HG03378 (cell line): Measurements from ENCODE around the gene TNXB.
"Not testable (repeated sequence)": the region's sequence is repeated elsewhere in the genome, so short reads cannot be mapped to it uniquely, and the experiment has no call there.

Experiments used
- ATAC-seq: cut with Tn5 transposase; IDR thresholded peaks from one replicate; pipeline ENCODE4 v1.9.1; 2021; ENCODE audit warnings: mild to moderate bottlenecking, moderate library complexity; ENCODE audit not compliant: unreplicated experiment

The TNXB gene

GRCh38 chr6:32007086-32007485 lies 102.1 kb downstream of the TNXB start:
- ATAC-seq, result not testable (repeated sequence)

GRCh38 chr6:32005991-32006529 lies 103.1 kb downstream of the TNXB start:
- ATAC-seq, result not testable (repeated sequence)

- not testable (repeated sequence) for ATAC-seq
These were observed 103.6 kb downstream of the TNXB start for GRCh38 chr6:32005538-32005880.

GRCh38 chr6:32004864-32005537 lies 104.1 kb downstream of the TNXB start:
- not testable (repeated sequence) for ATAC-seq

GRCh38 chr6:32004393-32004792 lies 104.7 kb downstream of the TNXB start:
- not testable (repeated sequence) for ATAC-seq

- ATAC-seq, result not testable (repeated sequence)
These were observed 105.8 kb downstream of the TNXB start for GRCh38 chr6:32003301-32003700.

- ATAC-seq, result not testable (repeated sequence)
These were observed 106.4 kb downstream of the TNXB start for GRCh38 chr6:32002546-32003268.

- ATAC-seq, result not testable (repeated sequence)
These were observed 112.8 kb downstream of the TNXB start for GRCh38 chr6:31996385-31996784.

GRCh38 chr6:31994421-31994820 lies 114.7 kb downstream of the TNXB start:
- ATAC-seq, result not testable (repeated sequence)
